Liver (tissue), 9 donors: ENCODE results near the gene ZMYND11. TPM values are rescaled to one million over a fixed set of nuclear protein-coding genes. Genes with fewer than 3 reads are reported as not detected.
"Not testable (repeated sequence)": the region's sequence is repeated elsewhere in the genome, so short reads cannot be mapped to it uniquely, and the experiment has no call there.

Source experiments
- DNase-seq: peaks from one replicate; pipeline ENCODE4 v3.0.0-alpha.2; 2017; ENCODE audit warnings: low spot score
- H3K27ac ChIP-seq, 2 donors: one replicate each; pipeline ENCODE4 v1.7.0; 2013; ENCODE audit warnings: inconsistent platforms in 2 of 2, low read length in 2 of 2, control low read depth in 1 of 2, low read depth in 1 of 2, mild to moderate bottlenecking in 1 of 2
- H3K27me3 ChIP-seq, 4 donors: one replicate each; pipeline versions ENCODE4 v1.6.1 to v1.7.0; 2013; ENCODE audit warnings: low read length in 3 of 4, inconsistent platforms in 1 of 4, mild to moderate bottlenecking in 1 of 4, moderate library complexity in 1 of 4; ENCODE audit not compliant: control insufficient read depth in 4 of 4, insufficient read depth in 4 of 4
- H3K36me3 ChIP-seq, 4 donors: one replicate each; pipeline versions ENCODE4 v1.6.1 to v1.7.0; 2013; ENCODE audit warnings: low read length in 3 of 4, mild to moderate bottlenecking in 3 of 4, low read depth in 1 of 4, moderate library complexity in 1 of 4; ENCODE audit not compliant: control insufficient read depth in 4 of 4, insufficient read depth in 3 of 4
- H3K4me1 ChIP-seq, 4 donors: one replicate each; pipeline versions ENCODE4 v1.6.1 to v1.7.0; 2013; ENCODE audit warnings: low read length in 3 of 4, mild to moderate bottlenecking in 3 of 4, moderate library complexity in 1 of 4; ENCODE audit not compliant: control insufficient read depth in 4 of 4, insufficient read depth in 4 of 4
- H3K4me3 ChIP-seq, 3 donors: one replicate each; pipeline versions ENCODE4 v1.6.1 to v1.7.0; 2013; ENCODE audit warnings: low read length in 3 of 3, control low read depth in 1 of 3, low read depth in 1 of 3, mild to moderate bottlenecking in 1 of 3
- H3K9ac ChIP-seq, 2 donors: one replicate each; pipeline ENCODE4 v1.7.0; 2013; ENCODE audit warnings: low read length in 2 of 2, mild to moderate bottlenecking in 2 of 2, moderate library complexity in 2 of 2, control low read depth in 1 of 2, low read depth in 1 of 2
- H3K9me3 ChIP-seq, 4 donors: one replicate each; pipeline versions ENCODE4 v1.6.1 to v1.7.0; 2013; ENCODE audit warnings: low read length in 3 of 4; ENCODE audit not compliant: control insufficient read depth in 4 of 4
- FOXA1 ChIP-seq: IDR thresholded peaks from 2 replicates; pipeline ENCODE4 v1.6.1; 2016; ENCODE audit warnings: antibody characterized with exemption
- FOXA2 ChIP-seq: IDR thresholded peaks from 2 replicates; pipeline ENCODE4 v1.6.1; 2016; ENCODE audit warnings: antibody characterized with exemption
- GABPA ChIP-seq, 2 donors: IDR thresholded peaks in 1 of 2; conservative IDR thresholded peaks in 1 of 2; 2 replicates each; pipeline ENCODE4 v1.6.1; 2016; ENCODE audit warnings: antibody characterized with exemption in 2 of 2, mild to moderate bottlenecking in 1 of 2, moderate library complexity in 1 of 2
- HNF4A ChIP-seq, 2 donors: conservative IDR thresholded peaks; 2 replicates each; pipeline ENCODE4 v1.6.1; 2016; ENCODE audit warnings: antibody characterized with exemption in 2 of 2, mild to moderate bottlenecking in 2 of 2
- NR2F2 ChIP-seq: IDR thresholded peaks from 2 replicates; pipeline ENCODE4 v1.6.1; 2016; ENCODE audit warnings: antibody characterized with exemption
- RAD21 ChIP-seq, 2 donors: IDR thresholded peaks; 2 replicates each; pipeline ENCODE4 v1.6.1; 2016; ENCODE audit warnings: antibody characterized with exemption in 2 of 2, mild to moderate bottlenecking in 2 of 2
- SP1 ChIP-seq: IDR thresholded peaks from 2 replicates; pipeline ENCODE4 v1.6.1; 2018; ENCODE audit warnings: antibody characterized with exemption, mild to moderate bottlenecking
- TAF1 ChIP-seq: conservative IDR thresholded peaks from 2 replicates; pipeline ENCODE4 v1.6.1; 2016; ENCODE audit warnings: antibody characterized with exemption, mild to moderate bottlenecking
- YY1 ChIP-seq: IDR thresholded peaks from 2 replicates; pipeline ENCODE4 v1.6.1; 2016; ENCODE audit warnings: antibody characterized with exemption, mild to moderate bottlenecking
- WGBS: extraction: QIAGEN DNeasy Blood & Tissue Kit; methylation state at CpG from one replicate; pipeline ENCODE4 v1.1.7; 2013; 5-methylcytosine and 5-hydroxymethylcytosine counted together
- polyA plus RNA-seq, 2 donors: library from polyadenylated mRNA; stranded (reverse) in 1 of 2; unstranded in 1 of 2; fragments of 200-250 nt in 1 of 2; fragments of >200 nt in 1 of 2; fragmentation: Nextera tagmentation in 1 of 2; extraction: Ambion mirVana in 1 of 2; gene quantifications; one replicate each; pipeline versions ENCODE4 v1.2.1 to v1.2.3, GENCODE V29; 2013 to 2015
- total RNA-seq, 2 donors: library from RNA; depleted of rRNA; stranded (reverse); fragments of >200 nt; gene quantifications; one replicate each; pipeline ENCODE4 v1.2.3, GENCODE V29; 2014
- TF ChIP-seq, protein P1 (sequence below): IDR thresholded peaks from 2 replicates; pipeline ENCODE4 v1.6.1; 2016; ENCODE audit warnings: antibody characterized with exemption
- TF ChIP-seq, protein P2 (sequence below): IDR thresholded peaks from 2 replicates; pipeline ENCODE4 v1.6.1; 2016; ENCODE audit warnings: antibody characterized with exemption
- TF ChIP-seq, protein P3 (sequence below): IDR thresholded peaks from 2 replicates; pipeline ENCODE4 v1.6.1; 2016; ENCODE audit warnings: antibody characterized with exemption, mild to moderate bottlenecking
- donor health status: healthy.
- donor health status: healthy.
- donor health status: healthy.
- donor health status: healthy.
- donor health status: healthy.

Gene ZMYND11
- total and polyA plus RNA-seq, 4 donors: 13.2 to 34.3 (median 16.9) TPM

DNA sequence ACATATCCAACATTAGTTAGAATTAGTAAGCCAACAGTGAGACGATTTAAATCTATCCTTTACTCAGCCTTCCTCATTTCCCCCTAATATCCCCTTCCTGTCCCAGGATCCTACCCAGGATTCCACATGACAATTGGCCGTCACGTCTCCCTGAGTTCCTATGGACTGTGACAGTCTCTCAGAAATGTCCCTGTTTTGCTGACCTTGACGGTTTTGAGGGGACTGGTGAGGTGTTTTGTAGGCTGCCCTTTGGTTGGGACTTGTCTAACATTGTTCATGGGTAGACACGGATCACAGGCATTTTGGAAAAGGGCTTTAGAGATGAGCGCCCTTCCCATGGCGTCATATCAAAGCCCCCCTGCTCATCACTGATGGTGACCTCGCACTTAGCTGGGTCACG is 162.8 kb downstream of the ZMYND11 start (continued):
- TF ChIP-seq GABPA (IDR thresholded peaks at IDR 0.05 in 1 of 2, conservative IDR thresholded peaks at IDR 0.05 in 1 of 2) (no peak), TAF1 (no peak)
- TF ChIP-seq, protein P1, sequence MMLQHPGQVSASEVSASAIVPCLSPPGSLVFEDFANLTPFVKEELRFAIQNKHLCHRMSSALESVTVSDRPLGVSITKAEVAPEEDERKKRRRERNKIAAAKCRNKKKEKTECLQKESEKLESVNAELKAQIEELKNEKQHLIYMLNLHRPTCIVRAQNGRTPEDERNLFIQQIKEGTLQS: no peak
- TF ChIP-seq, protein P2, sequence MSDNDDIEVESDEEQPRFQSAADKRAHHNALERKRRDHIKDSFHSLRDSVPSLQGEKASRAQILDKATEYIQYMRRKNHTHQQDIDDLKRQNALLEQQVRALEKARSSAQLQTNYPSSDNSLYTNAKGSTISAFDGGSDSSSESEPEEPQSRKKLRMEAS: no peak

DNA sequence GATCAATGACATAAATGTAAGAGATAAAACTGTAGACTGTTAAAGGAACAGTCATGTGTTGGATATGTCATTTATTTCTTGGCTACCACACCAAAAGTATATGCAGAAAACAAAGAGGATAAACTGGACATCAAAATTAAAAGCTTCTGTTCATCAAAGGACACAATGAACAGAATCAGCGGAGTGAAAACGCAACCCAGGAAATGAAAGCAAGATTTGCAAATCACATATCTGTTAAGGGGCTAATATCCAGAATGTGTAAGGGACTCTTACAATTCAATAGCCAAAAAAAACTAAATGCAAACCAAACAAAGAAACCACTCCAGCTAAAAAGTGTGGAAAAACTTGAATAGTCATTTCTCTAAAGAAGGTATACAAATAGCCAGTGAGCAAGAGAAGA is 164.3 kb downstream of the ZMYND11 start:
- no peaks in the 10 kb centered on the region for H3K9me3 ChIP-seq
- H3K36me3 ChIP-seq: peaks cover 0 to 7% (median under 1%) of the 10 kb centered on the region in 4 donors
- H3K27ac ChIP-seq: no peak overlapping the region
- WGBS: 89% methylated on average over 2 of the region's 2 CpGs
- no peaks in the 10 kb centered on the region for H3K27me3 ChIP-seq
- no peak for TF ChIP-seq FOXA1
- no peak for TF ChIP-seq HNF4A (conservative IDR thresholded peaks at IDR 0.05)
- TF ChIP-seq, protein P3, sequence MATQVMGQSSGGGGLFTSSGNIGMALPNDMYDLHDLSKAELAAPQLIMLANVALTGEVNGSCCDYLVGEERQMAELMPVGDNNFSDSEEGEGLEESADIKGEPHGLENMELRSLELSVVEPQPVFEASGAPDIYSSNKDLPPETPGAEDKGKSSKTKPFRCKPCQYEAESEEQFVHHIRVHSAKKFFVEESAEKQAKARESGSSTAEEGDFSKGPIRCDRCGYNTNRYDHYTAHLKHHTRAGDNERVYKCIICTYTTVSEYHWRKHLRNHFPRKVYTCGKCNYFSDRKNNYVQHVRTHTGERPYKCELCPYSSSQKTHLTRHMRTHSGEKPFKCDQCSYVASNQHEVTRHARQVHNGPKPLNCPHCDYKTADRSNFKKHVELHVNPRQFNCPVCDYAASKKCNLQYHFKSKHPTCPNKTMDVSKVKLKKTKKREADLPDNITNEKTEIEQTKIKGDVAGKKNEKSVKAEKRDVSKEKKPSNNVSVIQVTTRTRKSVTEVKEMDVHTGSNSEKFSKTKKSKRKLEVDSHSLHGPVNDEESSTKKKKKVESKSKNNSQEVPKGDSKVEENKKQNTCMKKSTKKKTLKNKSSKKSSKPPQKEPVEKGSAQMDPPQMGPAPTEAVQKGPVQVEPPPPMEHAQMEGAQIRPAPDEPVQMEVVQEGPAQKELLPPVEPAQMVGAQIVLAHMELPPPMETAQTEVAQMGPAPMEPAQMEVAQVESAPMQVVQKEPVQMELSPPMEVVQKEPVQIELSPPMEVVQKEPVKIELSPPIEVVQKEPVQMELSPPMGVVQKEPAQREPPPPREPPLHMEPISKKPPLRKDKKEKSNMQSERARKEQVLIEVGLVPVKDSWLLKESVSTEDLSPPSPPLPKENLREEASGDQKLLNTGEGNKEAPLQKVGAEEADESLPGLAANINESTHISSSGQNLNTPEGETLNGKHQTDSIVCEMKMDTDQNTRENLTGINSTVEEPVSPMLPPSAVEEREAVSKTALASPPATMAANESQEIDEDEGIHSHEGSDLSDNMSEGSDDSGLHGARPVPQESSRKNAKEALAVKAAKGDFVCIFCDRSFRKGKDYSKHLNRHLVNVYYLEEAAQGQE: no peak
- TF ChIP-seq SP1: no peak
- no peak for TF ChIP-seq FOXA2
- no peak for DNase-seq
- H3K4me1 ChIP-seq: no peaks in the 10 kb centered on the region
- H3K4me3 ChIP-seq: no peak overlapping the region
- no peak overlapping the region for H3K9ac ChIP-seq

DNA sequence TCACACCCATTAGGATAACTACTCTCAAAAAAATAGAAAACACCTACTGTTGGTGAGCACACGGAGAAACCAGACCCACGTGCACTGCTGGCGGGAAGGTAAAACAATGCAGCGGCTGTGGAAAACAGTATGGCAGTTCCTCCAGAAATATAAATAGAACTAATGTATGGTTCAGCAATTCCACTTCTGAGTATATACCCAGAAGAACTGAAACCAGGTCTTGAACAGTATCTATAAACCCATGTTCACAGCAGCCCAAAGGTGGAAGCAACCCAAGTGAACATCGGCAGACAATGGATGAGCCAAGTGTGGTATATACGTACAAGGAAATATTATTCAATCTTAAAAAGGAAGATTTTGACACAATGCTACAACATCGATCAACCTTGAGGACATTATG is 164.7 kb downstream of the ZMYND11 start:
- no peaks in the 10 kb centered on the region for H3K9me3 ChIP-seq
- H3K9ac ChIP-seq: no peak overlapping the region
- no peak for TF ChIP-seq GABPA (IDR thresholded peaks at IDR 0.05 in 1 of 2, conservative IDR thresholded peaks at IDR 0.05 in 1 of 2)
- TF ChIP-seq, protein P3: no peak
- TF ChIP-seq RAD21 (IDR thresholded peaks at IDR 0.05): no peak
- no peak for TF ChIP-seq YY1
- TF ChIP-seq NR2F2: no peak
- no peaks in the 10 kb centered on the region for H3K27me3 ChIP-seq
- H3K27ac ChIP-seq: no peak overlapping the region
- no peak for DNase-seq
- H3K4me1 ChIP-seq: no peaks in the 10 kb centered on the region
- H3K4me3 ChIP-seq: no peak overlapping the region
- WGBS: 98% methylated on average over 7 of the region's 7 CpGs
- H3K36me3 ChIP-seq: peaks cover 0 to 7% (median under 1%) of the 10 kb centered on the region in 4 donors

DNA sequence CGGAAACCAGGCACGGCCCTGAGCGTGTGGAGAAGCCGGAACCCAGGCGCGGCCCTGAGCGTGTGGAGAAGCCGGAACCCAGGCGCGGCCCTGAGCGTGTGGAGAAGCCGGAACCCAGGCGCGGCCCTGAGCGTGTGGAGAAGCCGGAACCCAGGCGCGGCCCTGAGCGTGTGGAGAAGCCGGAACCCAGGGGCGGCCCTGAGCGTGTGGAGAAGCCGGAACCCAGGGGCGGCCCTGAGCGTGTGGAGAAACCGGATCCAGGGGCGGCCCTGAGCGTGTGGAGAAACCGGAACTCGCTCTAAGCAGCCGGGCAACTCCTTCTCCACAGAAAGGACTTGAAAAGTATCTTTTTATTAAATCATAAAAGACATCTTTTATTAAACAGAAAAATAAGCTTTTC is 165.3 kb downstream of the ZMYND11 start:
- H3K27ac ChIP-seq, H3K27me3 ChIP-seq, H3K4me1 ChIP-seq, H3K36me3 ChIP-seq, H3K9ac ChIP-seq, DNase-seq, H3K9me3 ChIP-seq, H3K4me3 ChIP-seq: not testable (repeated sequence)
- 99% methylated on average over 30 of the region's 31 CpGs for WGBS
